ENCODE data around the gene C2orf72. TPM values are rescaled to one million over a fixed set of nuclear protein-coding genes. Genes with fewer than 3 reads are reported as not detected.

The C2orf72 gene
- total and polyA plus RNA-seq, 2 of the 13 experiments (the other 11 are each of a cell fraction or from before 2014, with no cell fraction given) = 147 to 203 TPM

- TF ChIP-seq ZNF235 (CRISPR knock-in tag; IDR thresholded peaks at IDR 0.05; ENCODE audit: borderline replicate concordance) (peak; percentile 96; the same call in 1 of the 2 replicates), SIX1 (CRISPR knock-in tag; IDR thresholded peaks at IDR 0.05; ENCODE audit: borderline replicate concordance) (no peak; the same call in 1 of the 2 replicates), KDM3A (CRISPR knock-in tag; IDR thresholded peaks at IDR 0.05; ENCODE audit: low read depth) (peak; percentile 75; the same call in 1 of the 2 replicates), CBX5 (CRISPR knock-in tag; IDR thresholded peaks at IDR 0.05; ENCODE audit: borderline replicate concordance) (peak; percentile 78; the same call in 1 of the 2 replicates), BRF2 (CRISPR knock-in tag; IDR thresholded peaks at IDR 0.05) (no peak), KDM2A (CRISPR knock-in tag; IDR thresholded peaks at IDR 0.05; ENCODE audit: borderline replicate concordance, low read depth) (peak; percentile 89), RXRA (CRISPR knock-in tag; IDR thresholded peaks at IDR 0.05) (peak; percentile 59; the same call in 1 of the 2 replicates), ZNF407 (CRISPR knock-in tag; IDR thresholded peaks at IDR 0.05; ENCODE audit: not compliant biosample characterization) (no peak), SRSF1 (optimal IDR thresholded peaks at IDR 0.05; ENCODE audit: low read depth, low read length) (peak; percentile 30), ZHX1 (CRISPR knock-in tag; IDR thresholded peaks at IDR 0.05; ENCODE audit: low read depth) (0 out of 2 replicates have a peak, but pooled peaks have one; percentile 25), ZMAT5 (CRISPR knock-in tag; IDR thresholded peaks at IDR 0.05; ENCODE audit: borderline replicate concordance, low read depth) (no peak), HMGA1 (CRISPR knock-in tag; conservative IDR thresholded peaks at IDR 0.05) (no peak), CCAR2 (optimal IDR thresholded peaks at IDR 0.05; ENCODE audit: low read depth, low read length) (no peak), RBM22 (optimal IDR thresholded peaks at IDR 0.05; ENCODE audit: low read length) (no peak), ZNF775 (CRISPR knock-in tag; IDR thresholded peaks at IDR 0.05; ENCODE audit: borderline replicate concordance) (no peak)
Measured at GRCh38 chr2:231056453-231057416, 19.4 kb downstream of the C2orf72 start, which contains the start of gene PSMD1 (continued).

All from HepG2 (cell line).